Measurements from ENCODE around the gene CDH23.

The CDH23 gene

DNA sequence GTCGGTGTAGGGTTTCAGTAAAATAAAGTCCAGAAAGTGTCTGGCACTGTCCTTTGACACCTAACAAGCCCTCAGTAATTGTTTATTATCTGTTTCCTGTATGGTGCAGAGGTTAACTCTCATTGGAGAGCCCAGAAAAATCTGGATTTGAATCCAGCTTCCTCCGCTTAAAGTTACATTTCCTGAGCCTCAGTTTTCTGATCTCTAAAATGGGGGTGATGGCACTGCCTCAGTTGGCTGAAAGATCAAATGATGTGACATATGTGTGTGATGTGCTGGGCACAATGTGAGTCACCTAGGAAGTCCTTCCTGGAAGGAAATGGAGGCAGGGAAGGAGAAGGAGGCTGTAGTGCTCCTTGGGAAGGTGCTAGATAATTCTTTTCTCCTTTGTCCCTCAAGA lies 14.7 kb upstream of the CDH23 start:
- no peak overlapping the region for H3K4me3 ChIP-seq (ENCODE audit: control insufficient read depth, low read depth, low read length)
- TF ChIP-seq, protein P1, sequence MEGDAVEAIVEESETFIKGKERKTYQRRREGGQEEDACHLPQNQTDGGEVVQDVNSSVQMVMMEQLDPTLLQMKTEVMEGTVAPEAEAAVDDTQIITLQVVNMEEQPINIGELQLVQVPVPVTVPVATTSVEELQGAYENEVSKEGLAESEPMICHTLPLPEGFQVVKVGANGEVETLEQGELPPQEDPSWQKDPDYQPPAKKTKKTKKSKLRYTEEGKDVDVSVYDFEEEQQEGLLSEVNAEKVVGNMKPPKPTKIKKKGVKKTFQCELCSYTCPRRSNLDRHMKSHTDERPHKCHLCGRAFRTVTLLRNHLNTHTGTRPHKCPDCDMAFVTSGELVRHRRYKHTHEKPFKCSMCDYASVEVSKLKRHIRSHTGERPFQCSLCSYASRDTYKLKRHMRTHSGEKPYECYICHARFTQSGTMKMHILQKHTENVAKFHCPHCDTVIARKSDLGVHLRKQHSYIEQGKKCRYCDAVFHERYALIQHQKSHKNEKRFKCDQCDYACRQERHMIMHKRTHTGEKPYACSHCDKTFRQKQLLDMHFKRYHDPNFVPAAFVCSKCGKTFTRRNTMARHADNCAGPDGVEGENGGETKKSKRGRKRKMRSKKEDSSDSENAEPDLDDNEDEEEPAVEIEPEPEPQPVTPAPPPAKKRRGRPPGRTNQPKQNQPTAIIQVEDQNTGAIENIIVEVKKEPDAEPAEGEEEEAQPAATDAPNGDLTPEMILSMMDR (IDR thresholded peaks at IDR 0.05; ENCODE audit: control insufficient read depth, insufficient read depth, low read depth, low read length, missing control alignments) = no peak
- DNase-seq (ENCODE audit: low read depth) = no peak

DNA sequence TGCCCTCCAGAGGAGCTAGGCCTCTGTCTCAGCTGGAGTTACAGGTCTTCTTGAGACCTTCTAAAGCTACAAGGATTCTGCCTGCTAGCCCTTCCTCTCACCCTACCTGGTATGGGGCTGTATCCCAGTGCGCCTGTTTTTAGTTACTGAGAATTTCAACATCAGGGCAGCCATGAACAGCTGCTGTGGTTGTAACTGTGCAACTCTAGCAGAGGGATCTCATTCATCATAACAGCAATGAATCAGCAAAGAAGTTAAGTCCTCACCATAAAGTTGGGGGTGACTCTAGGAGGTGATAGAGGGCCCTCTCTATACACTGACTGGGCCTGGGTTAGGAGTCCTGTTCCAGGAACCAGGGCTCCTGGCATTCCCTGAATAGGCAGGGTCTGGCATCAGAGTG lies 14.0 kb upstream of the CDH23 start:
- DNase-seq (ENCODE audit: low read depth) = peak; percentile 34
- H3K4me3 ChIP-seq (ENCODE audit: control insufficient read depth, low read depth, low read length) = no peak overlapping the region
- TF ChIP-seq, protein P1 (IDR thresholded peaks at IDR 0.05; ENCODE audit: control insufficient read depth, insufficient read depth, low read depth, low read length, missing control alignments) = no peak

DNA sequence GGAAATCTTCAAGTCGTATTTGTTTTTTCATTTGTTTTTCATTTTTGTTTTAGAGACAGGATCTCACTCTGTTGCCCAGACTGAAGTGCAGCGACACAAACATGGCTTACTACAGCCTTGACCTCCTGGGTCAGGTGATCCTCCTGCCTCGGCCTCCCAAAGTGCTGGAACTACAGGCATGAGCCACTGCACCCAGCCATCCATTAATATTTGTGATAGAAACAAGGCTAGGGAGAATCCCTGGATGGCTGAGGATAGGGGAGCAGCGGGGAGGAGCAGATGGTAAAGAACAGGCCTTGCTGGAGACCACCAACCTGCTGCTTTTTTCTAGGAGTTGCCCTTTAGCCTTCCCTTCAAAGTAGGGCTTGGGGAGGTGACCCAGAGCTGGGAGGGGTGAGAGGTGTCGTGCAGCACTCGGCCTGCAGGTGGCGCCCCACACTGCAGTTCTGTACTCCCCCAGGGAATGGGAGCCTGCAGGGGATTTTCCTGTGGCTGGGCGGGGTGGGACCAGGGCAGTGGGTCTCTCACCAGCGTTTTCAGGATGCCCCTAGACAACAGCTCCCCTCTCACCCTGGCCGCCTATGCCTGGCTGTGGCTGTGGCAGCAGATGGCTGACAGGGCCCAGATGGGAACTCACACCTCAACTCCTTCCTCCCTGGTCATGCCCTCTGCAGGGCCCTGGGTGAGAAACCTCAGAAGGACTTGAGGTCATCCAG lies 12.6 kb upstream of the CDH23 start:
- H3K4me3 ChIP-seq (ENCODE audit: control insufficient read depth, low read depth, low read length) = no peak overlapping the region
- TF ChIP-seq, protein P1 (IDR thresholded peaks at IDR 0.05; ENCODE audit: control insufficient read depth, insufficient read depth, low read depth, low read length, missing control alignments) = peak; percentile 91
- DNase-seq (ENCODE audit: low read depth) = no peak

DNA sequence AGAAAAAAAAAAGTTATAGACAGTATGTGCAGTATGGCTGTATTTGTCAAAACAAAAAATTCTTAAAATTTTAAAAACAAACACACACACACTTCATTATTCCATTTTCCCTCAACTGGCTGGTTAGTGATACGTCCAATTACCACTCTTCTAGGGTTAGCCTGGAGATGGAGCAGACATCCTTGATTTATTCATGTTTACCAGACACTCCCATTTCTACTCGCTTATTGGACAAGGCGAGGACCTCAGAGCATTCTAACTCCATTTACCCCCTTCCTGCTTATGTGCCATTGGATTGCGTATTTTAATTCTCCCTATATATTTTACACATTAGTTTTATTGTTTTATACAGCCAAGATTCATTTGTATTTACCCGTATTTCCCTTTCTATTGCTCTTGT lies 8.5 kb upstream of the CDH23 start:
- H3K4me3 ChIP-seq (ENCODE audit: control insufficient read depth, low read depth, low read length) = no peak overlapping the region
- TF ChIP-seq, protein P1 (IDR thresholded peaks at IDR 0.05; ENCODE audit: control insufficient read depth, insufficient read depth, low read depth, low read length, missing control alignments) = no peak
- DNase-seq (ENCODE audit: low read depth) = no peak

DNA sequence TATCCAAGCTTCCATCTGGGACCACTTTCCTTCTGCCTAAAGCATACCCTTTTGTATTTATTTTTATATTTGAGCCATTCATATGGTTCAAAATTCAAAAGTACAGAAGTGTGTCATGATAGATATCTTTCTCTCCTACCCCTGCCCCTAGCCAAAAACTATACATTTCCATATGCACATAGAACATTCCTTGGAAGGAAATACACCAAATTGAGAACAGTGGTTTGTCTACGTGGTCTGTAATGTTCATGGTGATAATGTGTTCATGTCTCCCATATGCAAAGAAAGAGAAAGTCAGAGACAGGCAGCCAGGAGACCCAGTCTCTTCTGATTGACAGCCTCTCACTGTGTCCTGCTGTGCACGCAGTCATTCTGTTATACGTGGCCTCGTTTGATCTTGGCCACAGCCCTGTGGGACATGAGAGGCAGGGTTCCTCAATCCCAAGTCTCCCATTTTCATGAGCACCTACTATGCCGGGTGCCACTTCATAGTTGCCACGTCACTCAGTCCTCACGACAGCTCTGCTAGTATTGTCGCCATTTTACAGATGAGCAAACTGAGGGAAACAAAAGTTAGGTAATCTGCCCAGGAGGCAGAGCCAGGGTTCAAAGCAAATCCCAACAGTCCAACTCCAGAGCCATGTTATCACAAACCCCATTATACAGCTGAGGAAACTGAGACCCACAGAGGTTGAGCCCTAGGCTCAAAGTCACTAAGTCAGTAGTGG lies 8.0 kb upstream of the CDH23 start:
- H3K4me3 ChIP-seq (ENCODE audit: control insufficient read depth, low read depth, low read length) = no peak overlapping the region
- TF ChIP-seq, protein P1 (IDR thresholded peaks at IDR 0.05; ENCODE audit: control insufficient read depth, insufficient read depth, low read depth, low read length, missing control alignments) = no peak
- DNase-seq (ENCODE audit: low read depth) = no peak

DNA sequence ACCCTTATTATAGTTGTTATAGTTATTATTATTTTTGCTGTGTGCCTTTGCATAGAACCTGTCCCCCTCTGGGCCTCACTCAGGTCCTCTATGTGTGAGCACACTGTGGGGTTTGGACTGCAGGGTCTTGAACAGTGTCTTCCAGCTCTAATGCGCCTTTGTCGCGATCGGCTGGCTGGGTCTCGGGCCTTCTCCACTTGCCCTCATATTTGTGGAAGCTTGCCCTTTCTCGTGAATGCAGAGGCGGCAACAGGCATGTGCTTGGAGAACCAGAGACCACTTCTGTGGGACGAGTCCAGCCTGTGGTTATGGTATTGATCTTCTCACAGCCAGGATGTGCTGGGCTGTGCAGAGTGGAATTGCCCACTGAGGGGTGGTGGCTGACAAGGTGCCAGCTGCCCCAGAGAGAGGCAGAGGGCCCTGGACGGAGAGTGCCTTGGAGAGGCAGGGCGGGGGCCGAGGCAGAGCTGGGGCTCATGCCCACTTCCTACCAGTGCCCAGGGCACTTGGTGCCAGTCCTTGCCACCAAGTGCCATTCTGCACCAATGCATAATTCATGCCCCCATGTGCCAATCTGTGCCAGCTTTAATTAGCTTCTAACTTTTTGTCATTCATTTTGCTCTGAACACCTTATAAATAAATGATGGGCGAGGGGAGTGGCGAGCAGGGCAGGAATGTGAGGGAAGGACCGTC lies 6.8 kb upstream of the CDH23 start:
- no peak for DNase-seq (ENCODE audit: low read depth)
- no peak overlapping the region for H3K4me3 ChIP-seq (ENCODE audit: control insufficient read depth, low read depth, low read length)
- TF ChIP-seq, protein P1 (IDR thresholded peaks at IDR 0.05; ENCODE audit: control insufficient read depth, insufficient read depth, low read depth, low read length, missing control alignments) = no peak
